SIG-M5 (cell line): ENCODE data around the gene FAM13A.

Experiments used
- DNase-seq: peaks from one replicate; lab custom pipeline; 2025; lab: John Stamatoyannopoulos, UW

FAM13A gene

DNA sequence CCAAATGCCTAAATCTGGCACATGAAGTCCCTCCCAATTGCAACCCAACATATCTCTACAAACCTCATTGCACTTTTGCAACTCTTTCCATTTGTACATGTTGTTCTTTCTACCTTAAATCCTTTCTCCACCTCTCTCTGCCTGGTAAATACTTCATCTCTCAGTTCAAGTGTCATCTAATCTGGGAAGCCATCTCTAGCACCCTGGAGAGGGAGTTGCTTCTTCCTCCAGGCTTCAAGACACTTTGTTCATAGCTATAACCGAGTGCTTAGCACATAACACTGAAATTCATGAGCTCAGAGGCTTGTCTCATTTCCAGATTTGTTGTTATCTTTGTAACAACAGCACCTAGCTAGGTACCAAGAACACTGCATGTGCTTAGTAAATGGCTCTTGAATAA, 244.6 kb downstream of the FAM13A start:
- no peak for DNase-seq

DNA sequence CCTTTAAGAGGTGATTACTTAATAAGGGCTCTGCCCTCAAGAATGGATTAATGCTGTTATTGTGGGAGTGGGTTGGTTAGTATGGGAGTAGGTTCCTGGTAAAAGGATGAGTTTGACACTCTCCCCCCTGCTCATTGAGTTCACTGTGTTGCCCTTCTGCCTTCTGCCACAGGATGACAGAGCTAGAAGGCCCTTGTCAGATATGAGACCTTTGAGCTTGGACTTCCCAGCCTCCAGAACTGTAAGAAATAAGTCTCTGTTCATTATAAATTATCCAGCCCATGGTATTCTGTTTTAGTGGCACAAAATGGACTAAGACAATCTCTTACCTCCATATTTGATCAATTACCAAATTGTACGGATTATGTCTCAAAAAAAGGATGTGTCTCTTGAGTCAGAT, 245.1 kb downstream of the FAM13A start:
- DNase-seq = no peak

DNA sequence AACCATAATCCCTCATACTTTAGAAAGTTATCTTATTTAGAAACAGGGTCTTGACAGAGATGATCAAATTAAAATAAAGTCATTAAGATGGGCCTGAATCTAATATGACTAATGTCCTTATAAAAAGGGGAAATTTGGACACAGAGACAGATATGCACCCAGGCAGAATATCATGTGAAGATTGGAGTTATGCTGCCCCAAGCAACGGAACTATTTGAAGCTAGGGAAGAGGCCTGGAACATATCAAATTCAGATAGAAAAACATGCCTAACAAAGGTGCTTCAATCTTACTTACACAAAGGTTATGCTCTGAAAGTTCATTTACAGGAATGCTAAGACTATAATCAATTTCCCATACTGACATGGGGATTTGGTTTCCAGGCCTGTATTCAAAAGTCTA, 246.7 kb downstream of the FAM13A start:
- DNase-seq = no peak

DNA sequence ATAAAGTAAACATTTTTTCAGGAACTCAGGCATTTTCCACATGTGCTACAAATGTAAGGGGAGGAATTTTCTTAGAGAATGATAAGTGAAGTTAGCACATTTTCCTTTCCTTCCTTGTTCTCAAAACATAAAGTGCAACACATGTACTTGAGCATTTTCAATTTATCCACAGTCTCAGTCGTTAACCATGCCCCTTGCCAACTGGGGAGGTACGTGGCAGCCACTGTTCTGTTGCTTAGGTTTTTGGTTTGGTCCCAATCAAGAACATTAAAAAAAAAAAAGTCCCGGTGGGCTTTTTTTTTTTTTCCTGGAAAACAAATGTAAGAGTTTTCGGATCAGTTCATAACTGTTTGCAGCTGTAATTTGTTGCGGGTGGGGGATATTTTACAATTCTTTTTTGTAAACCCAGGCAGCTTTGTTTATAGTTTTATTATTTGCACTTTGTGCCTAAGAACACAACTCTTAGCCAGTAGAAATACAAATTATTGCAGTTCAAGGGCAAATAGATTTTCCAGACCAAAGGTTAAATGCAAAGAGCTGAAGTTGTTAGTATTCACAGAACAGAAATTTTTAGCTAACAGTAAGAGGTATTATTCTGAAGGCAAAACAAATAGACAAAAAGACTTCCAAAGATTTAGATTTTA, 247.3 kb downstream of the FAM13A start:
- DNase-seq = no peak

DNA sequence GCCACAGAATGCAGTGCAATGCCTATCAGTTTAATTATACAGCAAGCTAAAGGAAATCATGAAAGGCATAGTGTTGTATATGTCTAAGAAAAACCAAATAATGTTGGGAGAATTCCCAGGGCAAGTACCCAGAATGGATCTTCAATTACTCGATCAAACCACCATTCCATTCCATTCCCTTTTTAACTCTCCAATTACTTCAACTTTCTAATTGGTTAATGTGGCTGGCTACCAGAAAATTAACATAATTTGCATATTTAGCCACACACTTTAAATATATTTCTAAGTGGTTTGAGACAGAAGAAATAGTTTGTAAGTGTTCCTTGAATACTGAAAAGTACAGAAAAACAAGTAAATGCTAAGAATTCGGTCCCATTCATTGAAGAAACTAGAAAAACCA, 247.9 kb downstream of the FAM13A start:
- DNase-seq = no peak

DNA sequence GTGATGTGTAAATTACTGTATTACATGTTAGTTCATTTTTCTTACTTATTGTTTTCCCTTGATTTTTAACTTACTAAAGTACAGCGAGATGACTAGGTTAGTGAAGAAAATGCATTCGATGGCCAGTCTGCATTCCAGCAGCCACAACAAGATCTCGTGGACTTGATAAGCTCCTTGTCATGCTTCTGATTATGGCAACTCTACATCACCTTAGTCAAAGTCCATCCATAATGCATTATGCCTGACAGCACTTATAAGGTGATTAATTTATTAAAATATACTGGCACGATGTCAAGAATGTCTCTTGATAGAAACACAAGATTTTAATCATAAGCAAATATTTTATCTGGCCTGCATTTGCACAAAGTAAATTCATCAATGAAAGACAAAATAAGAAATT, 249.5 kb downstream of the FAM13A start:
- DNase-seq = no peak

DNA sequence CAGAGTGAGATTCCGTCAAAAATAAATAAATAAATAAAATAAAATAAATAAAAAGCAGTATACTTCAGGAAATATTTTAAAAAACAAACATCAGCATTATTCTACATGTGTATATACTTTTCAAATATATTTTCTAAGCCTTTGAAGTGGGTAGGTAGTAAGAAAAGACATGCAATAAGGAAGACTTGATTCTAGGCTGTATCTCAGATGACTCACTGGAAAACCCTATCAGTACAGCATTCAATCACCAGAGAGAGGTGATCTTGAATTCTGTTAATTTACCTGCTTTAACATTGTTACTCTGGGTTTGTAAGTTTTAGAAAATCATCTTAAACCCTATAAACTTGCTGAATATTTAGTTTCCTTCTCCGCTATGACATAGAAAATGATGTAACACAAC, 252.8 kb downstream of the FAM13A start:
- DNase-seq = no peak

DNA sequence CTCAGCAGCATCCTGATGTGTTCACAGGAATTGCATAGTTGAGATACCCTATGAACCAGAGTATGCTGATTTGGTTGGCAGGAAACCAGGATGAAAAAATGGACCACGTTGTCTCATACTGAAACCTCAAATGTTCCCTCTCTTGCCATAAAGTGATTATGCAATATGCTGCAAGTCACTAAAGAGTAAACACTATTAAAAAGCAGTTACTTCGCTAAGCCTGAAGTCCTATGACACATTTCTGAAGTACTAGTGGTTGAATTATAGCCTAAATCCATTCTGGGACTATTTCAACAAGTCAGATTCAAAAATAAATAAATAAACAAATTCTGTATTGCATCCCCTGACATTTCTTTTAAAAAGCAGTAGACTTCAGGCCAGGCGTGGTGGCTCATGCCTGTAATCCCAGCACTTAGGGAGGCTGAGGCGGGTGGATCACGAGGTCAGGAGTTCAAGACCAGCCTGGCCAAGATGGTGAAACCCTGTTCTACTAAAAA, 253.3 kb downstream of the FAM13A start:
- peak; percentile 39 for DNase-seq

DNA sequence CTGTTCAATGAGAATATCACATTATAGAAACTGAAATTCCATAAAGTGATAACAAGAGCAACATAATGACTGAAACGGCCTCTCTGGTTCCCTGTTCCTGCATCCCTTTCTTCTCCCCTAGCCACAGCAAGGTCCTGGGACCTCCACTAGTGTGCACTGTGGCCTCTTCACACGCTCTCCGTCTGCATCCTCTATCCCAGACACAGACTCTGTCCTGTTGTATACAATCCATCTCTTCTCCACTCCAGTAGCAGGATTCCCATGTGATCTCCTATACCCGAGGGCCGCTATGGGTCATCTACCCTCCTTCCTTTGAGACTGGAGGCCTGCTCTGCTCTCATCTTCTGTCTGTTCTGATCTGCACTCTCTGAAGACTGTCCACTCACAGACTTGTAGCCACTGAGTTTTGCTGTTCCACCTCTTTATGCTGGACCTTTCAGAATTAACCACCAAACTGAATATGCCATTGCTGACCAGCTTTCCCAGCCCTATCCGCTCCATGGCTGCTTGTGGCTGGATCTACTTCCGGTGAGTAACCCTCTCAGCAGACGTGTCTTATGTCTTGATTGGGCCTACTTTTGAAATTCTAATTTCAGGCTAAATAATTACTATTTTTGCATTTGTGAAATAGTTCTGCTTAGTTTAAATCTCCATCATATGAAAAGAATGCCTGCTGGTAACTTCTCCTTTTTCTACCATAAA, 254.2 kb downstream of the FAM13A start:
- no peak for DNase-seq

DNA sequence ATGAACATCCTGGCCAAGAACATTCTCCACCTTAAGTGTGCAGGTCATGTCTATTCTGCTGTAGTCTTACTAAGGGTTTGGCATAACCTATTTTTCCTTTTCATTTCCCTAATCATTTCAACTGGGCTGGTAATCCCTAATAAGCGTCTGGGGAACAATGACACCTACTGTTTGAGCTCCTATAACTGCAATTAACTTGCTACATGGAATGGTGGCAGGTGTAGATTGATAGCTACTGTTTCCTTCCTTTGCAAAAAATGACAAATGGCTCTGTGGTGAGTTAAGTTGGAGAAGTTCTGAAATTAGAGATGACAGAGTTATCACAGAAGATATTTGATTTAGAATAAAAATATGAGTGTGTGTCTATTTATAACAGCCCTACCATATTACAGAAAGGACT, 254.8 kb downstream of the FAM13A start:
- no peak for DNase-seq

DNA sequence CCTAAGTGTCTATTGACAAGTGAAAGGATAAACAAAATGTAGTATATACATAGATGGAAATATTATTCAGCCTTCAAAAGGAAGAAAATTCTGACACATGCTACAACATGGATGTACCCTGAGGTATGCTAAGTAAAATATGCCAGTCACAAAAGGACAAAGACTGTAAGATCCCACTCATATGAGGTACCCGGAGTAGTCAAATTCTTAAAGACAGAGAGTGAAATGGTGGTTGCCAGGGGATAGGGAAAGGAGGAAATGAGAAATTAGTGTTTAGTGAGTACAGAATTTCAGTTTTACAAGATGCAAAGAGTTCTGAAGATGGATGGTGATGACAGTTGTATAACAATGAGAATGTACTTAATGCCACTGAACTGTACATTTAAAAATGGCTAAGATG, 257.1 kb downstream of the FAM13A start:
- no peak for DNase-seq

DNA sequence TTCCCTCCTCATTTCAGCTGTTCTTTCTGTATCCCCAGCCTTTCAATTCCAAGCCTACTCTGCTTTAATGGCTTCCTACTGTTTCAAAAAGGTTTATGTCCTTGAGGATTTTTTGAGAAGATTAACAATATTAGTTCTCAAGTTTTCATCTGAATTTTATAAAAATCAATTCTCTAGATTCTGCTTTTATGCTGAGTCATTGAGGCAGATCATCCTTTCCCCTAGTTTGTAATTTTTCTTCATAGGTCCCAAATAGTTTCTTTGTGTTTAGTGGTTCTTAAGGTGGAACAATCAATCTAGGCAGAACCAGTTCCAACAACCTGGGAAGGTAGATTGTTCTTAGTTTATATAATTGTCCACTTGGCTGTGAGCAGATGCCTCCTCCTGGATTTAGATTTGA, 259.3 kb downstream of the FAM13A start:
- DNase-seq = no peak

DNA sequence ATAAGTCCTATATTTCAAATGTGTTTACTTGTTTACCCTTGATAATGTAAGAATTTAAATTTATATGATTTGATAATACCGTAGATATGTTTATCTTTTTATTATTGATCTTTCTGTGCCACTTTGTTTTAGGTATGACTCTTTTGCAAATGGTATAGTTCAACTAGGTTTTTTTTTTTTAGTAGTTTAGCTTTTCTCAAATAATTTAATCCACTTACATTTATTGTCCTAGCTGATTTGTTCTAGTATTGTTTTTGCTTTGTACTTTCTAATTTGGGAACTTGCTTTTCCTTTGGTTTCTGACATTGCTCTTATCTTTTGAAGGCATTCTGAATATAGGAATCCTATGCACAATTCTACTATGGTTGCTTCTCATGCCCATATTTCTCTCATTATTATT, 260.4 kb downstream of the FAM13A start:
- DNase-seq = no peak

DNA sequence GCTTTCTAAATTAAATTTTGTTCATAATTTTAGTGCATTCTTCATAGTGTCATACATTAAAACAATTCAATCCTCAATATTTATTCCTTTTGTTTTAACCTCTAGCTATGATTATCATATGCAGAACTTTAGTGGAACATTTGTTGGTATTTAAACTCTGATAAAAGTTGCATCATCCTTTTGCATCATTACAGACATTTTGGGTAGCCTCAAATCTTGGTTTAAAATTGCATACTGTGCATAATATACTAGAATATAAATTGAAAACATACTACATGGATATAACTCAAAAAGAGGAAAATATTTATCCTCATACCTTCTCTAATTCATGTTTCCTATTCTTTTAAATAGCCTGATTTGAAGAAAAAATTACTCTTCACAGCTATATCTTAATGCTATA, 262.0 kb downstream of the FAM13A start:
- no peak for DNase-seq

DNA sequence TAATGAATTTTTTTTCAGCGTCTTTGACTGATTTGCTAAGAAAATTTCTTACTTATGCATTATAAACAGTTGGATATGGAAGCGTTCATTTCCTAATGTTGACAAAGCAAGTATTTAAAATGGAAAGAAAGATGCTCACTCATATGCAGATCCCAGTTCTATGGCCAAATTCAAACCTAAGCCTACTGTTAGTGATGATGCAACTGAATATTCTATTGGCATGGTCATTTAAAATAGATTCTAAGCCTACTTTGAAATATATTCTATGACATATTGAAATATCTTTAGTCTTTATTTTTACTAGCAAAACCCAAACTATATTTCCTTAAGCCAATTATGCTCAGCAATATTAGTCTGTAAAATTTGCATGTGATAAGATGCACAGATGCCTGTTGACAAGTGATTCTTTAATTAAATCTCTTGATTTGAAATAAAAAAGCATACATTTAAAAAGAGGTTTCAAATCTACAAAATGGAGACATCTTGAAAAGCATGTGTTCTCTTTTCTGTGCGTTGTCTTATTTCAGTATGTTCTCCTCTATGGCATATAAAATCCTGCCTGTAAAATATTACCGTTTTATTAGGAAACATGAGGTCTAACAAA, 262.8 kb downstream of the FAM13A start:
- DNase-seq = no peak

DNA sequence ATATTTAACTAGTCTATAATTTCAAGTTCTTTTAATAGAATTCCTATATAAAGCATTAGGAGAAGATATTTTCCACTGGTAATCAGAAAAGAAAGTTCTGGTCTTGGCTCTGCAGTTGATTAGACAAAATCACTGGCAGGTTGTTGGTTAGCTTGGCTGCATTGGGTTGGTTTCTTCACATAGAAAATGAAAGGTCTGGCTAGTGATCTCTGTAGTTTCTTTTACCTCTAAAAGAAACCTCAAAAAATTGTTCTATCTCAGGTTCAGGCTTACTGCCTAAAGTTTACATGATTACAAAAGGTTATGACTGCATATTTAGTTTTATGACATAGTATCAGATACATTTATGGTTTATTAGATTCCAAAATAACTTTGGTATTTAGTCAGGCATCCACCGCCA, 263.5 kb downstream of the FAM13A start:
- no peak for DNase-seq

DNA sequence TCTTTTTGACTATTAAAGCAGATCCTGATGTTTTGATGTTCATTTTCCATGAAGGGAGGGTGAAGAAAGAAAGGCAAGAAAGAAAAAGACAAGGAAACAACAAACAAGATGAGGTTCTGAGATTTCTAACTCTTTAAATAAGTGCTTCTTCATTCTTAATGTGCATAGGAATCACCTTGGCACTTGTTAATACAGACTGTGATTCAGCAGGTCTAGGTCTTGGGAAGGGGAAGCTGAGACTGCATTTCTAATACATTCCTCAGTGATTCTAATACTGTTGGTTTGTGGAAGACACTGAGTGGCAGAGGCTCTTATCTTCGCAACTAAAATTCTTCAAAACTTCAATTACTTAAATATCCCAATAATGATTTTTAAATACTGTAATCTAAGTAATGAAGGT, 264.2 kb downstream of the FAM13A start:
- DNase-seq = no peak

DNA sequence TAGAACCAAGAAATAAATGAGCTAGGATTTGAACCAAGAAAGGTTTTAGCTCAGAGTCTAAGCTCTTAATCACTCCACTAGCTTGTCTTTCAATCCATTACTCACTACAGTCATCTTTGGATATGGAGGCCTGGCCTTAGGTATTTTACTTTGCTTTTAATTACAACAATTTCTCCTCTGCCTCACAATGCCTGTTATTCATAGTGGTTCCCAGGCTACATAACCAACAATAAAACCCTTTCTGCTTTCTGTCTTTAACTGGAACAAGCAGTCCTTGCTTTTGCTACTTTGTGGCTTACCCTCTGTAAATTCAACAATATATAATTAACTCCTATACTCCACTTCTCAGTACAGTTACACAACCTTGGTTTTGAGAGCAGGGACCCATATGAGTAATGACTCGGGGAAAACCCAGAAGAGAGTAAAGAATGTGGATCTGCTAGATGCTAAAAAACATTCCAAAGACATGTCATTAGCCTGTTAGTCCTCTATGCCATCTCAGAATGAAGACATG, 264.7 kb downstream of the FAM13A start:
- DNase-seq = no peak

DNA sequence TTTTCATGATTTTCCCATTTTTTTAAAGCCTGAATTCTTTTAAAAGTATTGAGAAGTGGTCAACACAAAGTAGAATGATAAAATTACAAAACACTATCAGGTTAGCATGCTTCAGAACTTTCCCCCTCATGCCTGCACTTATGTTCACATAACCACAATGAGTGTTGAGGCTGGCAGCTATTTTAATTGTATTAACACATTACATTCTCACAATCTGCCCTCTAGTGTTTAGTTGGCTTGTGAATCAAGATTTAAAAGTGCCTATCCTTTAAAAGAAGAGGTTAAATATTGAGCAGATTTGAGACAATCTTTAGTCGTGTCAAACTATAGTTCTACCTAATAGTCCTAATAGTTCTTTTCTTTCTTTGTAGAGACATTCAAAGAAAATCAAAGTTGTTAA, 265.7 kb downstream of the FAM13A start:
- no peak for DNase-seq

DNA sequence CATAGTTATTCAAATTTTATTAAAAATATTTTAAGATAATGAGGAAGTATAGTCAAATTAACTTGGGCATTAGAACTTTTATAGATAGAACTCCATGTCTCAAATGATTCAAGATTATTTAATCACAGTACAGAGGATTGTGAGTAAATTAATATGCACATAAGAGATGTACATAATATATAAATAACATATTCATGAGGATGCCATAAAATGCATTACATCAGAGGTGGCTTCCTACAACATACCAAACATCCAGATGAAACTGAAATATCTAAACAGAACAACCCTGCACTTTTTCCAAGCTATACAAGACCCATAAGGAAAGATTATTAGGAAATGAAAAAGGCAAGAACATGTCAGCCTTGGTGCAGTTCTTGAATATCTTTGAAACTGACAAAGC, 268.1 kb downstream of the FAM13A start:
- no peak for DNase-seq

DNA sequence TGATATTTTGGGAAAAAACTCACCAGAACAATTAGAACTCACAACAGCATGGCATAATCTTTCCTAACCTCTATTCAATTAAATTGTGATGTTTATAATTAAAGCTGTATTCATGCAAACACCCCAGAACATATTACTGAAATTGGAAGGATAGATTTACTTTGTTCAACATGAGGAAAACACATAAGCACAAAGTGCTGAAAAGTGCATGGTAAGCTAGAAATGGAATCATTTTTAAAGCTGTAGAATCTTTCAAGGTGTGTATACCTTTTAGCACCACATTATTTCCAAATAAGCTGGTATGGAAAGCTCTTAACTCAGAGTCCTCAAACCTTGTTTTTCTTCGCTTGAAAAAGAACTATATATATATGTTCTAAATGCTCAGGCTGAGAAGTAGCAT, 268.6 kb downstream of the FAM13A start:
- no peak for DNase-seq

DNA sequence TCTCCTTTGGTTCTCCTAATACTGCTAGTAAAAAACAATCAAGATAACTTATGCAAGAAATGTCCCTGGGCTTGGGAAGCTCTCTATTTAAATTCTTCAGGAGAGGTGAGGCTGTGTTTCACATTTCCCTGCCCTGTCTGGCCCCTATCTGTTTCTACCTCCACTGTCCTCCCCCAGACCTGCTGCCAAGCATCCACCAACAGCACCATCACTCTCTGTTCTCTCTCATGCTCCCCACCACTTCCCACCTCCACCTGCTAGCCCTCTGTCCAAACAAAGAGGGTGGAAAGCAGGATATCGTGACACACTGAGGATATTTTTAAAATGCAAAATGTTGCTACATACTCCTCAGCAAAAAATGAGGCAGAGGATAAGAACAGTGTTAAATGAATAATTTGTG, 271.0 kb downstream of the FAM13A start:
- no peak for DNase-seq

DNA sequence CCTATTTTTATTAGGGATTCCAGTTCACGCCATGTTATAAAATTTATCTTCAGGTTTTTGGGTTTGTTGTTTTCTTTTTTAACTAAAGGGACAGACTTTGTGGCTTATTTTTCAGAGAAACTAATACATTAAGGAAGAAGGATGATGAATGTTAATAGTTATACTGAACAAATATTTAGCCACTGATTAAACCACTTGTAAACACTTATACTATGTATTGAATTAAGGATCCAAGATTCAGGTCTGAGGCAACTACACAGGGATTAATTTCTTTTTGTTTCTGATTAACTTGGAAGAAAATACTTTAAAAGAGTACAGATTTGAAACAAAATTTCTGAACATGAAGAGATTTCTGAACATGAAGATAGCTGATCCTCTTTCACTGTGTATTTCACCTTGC, 276.6 kb downstream of the FAM13A start:
- no peak for DNase-seq
